PC-9 (cell line): ENCODE results near the gene ANKLE2. TPM values are rescaled to one million over a fixed set of nuclear protein-coding genes. Genes with fewer than 3 reads are reported as not detected.

Source experiments
- BruUV-seq: library from RNA; stranded (reverse); fragments of 400-500 nt; replicated peaks from 2 replicates; lab custom pipeline; 2021; lab: Mats Ljungman, UMichigan
- CTCF ChIA-PET: fragments of 300-600 bp; sonication (Branson Sonifier 250); formaldehyde crosslinking; loops from one replicate; lab custom pipeline; 2022; ENCODE audit warnings: antibody characterized with exemption; lab: Charles Lee
- POLR2A ChIA-PET: fragments of 300-600 bp; sonication (Branson Sonifier 250); formaldehyde crosslinking; loops from one replicate; lab custom pipeline; 2022; ENCODE audit warnings: antibody characterized with exemption; ENCODE audit not compliant: unreplicated experiment; lab: Charles Lee
- DNase-seq, 2 experiments: peaks; one replicate each; pipeline versions ENCODE4 v3.0.0 to v3.0.0-alpha.2; 2015 to 2022; ENCODE audit warnings: mixed read lengths in 1 of 2
- H2AFZ ChIP-seq: fragments of 200-600 bp; sonication (generic); 2 replicates; pipeline ENCODE4 v1.8.1; 2017; ENCODE audit warnings: antibody characterized with exemption
- H3F3A ChIP-seq: fragments of 200-600 bp; sonication (generic); 2 replicates; pipeline ENCODE4 v1.8.1; 2017; ENCODE audit warnings: antibody characterized with exemption, mild to moderate bottlenecking, low read depth; ENCODE audit not compliant: insufficient read depth
- H3K27ac ChIP-seq: fragments of 200-600 bp; sonication (generic); 2 replicates; pipeline ENCODE4 v1.6.1; 2016; ENCODE audit warnings: mixed run types
- H3K27me3 ChIP-seq: fragments of 200-600 bp; sonication (generic); 2 replicates; pipeline ENCODE4 v1.6.1; 2016; ENCODE audit warnings: low read depth, mixed run types; ENCODE audit not compliant: insufficient read depth
- H3K36me3 ChIP-seq: fragments of 200-600 bp; sonication (generic); 2 replicates; pipeline ENCODE4 v1.6.1; 2016; ENCODE audit warnings: low read depth, mixed run types
- H3K4me1 ChIP-seq: fragments of 200-600 bp; sonication (generic); replicated peaks from 2 replicates; pipeline ENCODE4 v1.6.1; 2016; ENCODE audit warnings: mixed run types; ENCODE audit not compliant: insufficient read depth
- H3K4me2 ChIP-seq: fragments of 200-600 bp; sonication (generic); 2 replicates; pipeline ENCODE4 v1.6.1; 2017; ENCODE audit warnings: mixed run types
- H3K4me3 ChIP-seq: fragments of 200-600 bp; sonication (generic); 2 replicates; pipeline ENCODE4 v1.6.1; 2016; ENCODE audit warnings: mixed run types
- H3K79me2 ChIP-seq: fragments of 200-600 bp; sonication (generic); 2 replicates; pipeline ENCODE4 v1.6.1; 2017; ENCODE audit warnings: low read depth, mixed run types
- H3K9me2 ChIP-seq: fragments of 200-600 bp; sonication (generic); 2 replicates; pipeline ENCODE4 v1.8.1; 2017; ENCODE audit warnings: mild to moderate bottlenecking; ENCODE audit not compliant: insufficient read depth
- H3K9me3 ChIP-seq: fragments of 200-600 bp; sonication (generic); 2 replicates; pipeline ENCODE4 v1.8.1; 2016; ENCODE audit warnings: low read depth; ENCODE audit not compliant: insufficient read depth
- H4K20me1 ChIP-seq: fragments of 200-600 bp; sonication (generic); 2 replicates; pipeline ENCODE4 v1.8.1; 2017; ENCODE audit not compliant: insufficient read depth
- EZH2 ChIP-seq: fragments of 200-600 bp; sonication (generic); IDR thresholded peaks from 2 replicates; pipeline ENCODE4 v1.8.0; 2017; ENCODE audit warnings: antibody characterized with exemption, low read depth
- intact Hi-C: fragments of 100-400 bp; cut with micrococcal nuclease; formaldehyde crosslinking; loops from one replicate; pipeline ENCODE4 v1.10.0; 2022; ENCODE audit not compliant: unreplicated experiment
- total RNA-seq: library from RNA; stranded (reverse); gene quantifications from 2 replicates; pipeline ENCODE4 v1.2.3, GENCODE V29; 2021
- TF ChIP-seq, protein P1 (sequence below): fragments of 200-600 bp; sonication (generic); conservative IDR thresholded peaks from 2 replicates; pipeline ENCODE4 v1.6.1; 2017; ENCODE audit warnings: mixed run types, antibody characterized with exemption, mild to moderate bottlenecking, moderate library complexity

The ANKLE2 gene
- total RNA-seq, 1 experiment from 2014 or later = 102 TPM

DNA sequence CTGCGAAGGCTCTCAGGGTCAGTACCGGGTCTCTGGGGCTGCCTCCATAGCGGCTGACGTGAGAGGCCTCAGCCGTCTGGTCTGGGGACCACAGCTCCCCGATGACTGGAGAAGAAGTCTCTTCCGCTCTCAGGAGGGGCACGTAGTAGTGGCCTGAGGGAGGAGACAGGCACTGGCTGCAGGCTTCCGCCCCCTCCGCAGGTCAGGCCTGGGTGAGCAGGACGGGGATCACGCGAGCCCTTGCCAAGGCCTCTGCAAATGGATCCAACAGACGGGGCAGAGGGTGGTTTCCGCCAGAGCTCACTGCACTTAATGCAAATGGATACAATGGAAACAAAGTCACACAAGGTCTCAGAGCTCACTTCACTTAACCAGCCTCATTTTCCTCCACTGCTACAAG lies 24.7 kb downstream of the ANKLE2 start:
- TF ChIP-seq, protein P1, sequence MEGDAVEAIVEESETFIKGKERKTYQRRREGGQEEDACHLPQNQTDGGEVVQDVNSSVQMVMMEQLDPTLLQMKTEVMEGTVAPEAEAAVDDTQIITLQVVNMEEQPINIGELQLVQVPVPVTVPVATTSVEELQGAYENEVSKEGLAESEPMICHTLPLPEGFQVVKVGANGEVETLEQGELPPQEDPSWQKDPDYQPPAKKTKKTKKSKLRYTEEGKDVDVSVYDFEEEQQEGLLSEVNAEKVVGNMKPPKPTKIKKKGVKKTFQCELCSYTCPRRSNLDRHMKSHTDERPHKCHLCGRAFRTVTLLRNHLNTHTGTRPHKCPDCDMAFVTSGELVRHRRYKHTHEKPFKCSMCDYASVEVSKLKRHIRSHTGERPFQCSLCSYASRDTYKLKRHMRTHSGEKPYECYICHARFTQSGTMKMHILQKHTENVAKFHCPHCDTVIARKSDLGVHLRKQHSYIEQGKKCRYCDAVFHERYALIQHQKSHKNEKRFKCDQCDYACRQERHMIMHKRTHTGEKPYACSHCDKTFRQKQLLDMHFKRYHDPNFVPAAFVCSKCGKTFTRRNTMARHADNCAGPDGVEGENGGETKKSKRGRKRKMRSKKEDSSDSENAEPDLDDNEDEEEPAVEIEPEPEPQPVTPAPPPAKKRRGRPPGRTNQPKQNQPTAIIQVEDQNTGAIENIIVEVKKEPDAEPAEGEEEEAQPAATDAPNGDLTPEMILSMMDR = no peak
- TF ChIP-seq EZH2 = no peak
- POLR2A ChIA-PET = no interaction called here
- Histone ChIP-seq H4K20me1 (peaks cover 29% of the 10 kb centered on the region), H2AFZ (no peak overlapping the region), H3F3A (peaks cover 18% of the 10 kb centered on the region; the same call in 1 of the 2 replicates), H3K4me1 (no peaks in the 10 kb centered on the region), H3K4me2 (no peak overlapping the region), H3K9me3 (no peaks in the 10 kb centered on the region), H3K9me2 (no peaks in the 10 kb centered on the region), H3K27me3 (no peaks in the 10 kb centered on the region), H3K36me3 (peaks cover 58% of the 10 kb centered on the region), H3K27ac (no peak overlapping the region), H3K4me3 (no peak overlapping the region), H3K79me2 (no peaks in the 10 kb centered on the region; the same call in 1 of the 2 replicates)
- CTCF ChIA-PET = no interaction called here
- intact Hi-C loops = no loop called here
- no TSS peak for BruUV-seq
- no peak for DNase-seq

DNA sequence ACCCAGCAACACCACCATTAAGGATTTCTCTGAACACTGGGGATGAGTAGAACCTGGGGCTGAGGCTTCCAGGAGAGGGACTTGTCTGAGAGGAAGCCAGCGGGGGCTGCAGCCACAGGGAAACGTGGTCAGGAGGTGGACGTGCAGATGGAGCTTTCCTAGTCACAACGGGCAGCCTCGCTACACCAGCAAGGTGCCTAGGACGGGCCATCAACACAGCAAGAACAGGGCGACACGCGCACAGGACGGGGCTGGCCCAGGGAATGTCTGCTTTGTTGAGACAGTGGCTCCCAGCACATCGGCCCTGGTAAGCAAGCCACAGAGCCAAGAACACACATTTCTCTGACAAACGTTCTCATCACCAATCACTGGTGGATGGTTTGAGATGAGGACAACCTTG lies 25.3 kb downstream of the ANKLE2 start:
- H3K79me2 ChIP-seq = no peaks in the 10 kb centered on the region

DNA sequence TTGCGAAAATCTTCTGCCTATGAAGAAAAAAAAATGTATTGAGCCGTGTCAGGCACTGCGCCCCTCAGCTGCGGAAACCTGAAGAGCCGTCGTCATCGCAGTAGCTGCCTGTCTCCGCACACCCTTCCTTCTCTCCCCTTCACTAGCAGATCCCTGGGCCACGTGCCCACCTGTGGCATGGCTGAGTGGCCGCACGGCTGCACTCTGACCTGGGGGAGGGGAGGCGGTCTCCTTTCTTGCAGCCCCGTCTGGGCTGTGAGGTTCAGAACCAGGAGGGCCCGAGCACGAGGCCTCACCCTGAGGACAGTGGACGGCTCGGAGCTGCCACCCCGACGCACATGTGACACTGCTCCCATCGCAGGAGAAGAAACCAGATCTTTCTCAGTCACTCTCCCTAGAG lies 26.1 kb downstream of the ANKLE2 start:
- CTCF ChIA-PET = no interaction called here
- intact Hi-C loops = no loop called here
- Histone ChIP-seq H3F3A (peaks cover 31% of the 10 kb centered on the region), H3K9me3 (no peaks in the 10 kb centered on the region), H4K20me1 (peaks cover 21% of the 10 kb centered on the region), H3K27me3 (no peaks in the 10 kb centered on the region), H2AFZ (no peak overlapping the region), H3K4me1 (no peaks in the 10 kb centered on the region), H3K4me2 (no peak overlapping the region), H3K27ac (no peak overlapping the region), H3K9me2 (no peaks in the 10 kb centered on the region), H3K79me2 (no peaks in the 10 kb centered on the region), H3K36me3 (peaks cover 63% of the 10 kb centered on the region), H3K4me3 (no peak overlapping the region)
- no peak for TF ChIP-seq EZH2
- TF ChIP-seq, protein P1 = no peak
- BruUV-seq = no TSS peak
- no peak for DNase-seq
- POLR2A ChIA-PET = no interaction called here

More for the DNA sequence above, 25.3 kb downstream of the ANKLE2 start:
- Histone ChIP-seq H3K4me3 (no peak overlapping the region), H3K27ac (no peak overlapping the region), H3K4me1 (no peaks in the 10 kb centered on the region), H3K27me3 (no peaks in the 10 kb centered on the region), H3K9me3 (no peaks in the 10 kb centered on the region), H2AFZ (no peak overlapping the region), H4K20me1 (peaks cover 24% of the 10 kb centered on the region), H3K9me2 (no peaks in the 10 kb centered on the region), H3K4me2 (no peak overlapping the region), H3K36me3 (peaks cover 63% of the 10 kb centered on the region), H3F3A (peaks cover 22% of the 10 kb centered on the region; the same call in 1 of the 2 replicates)
- BruUV-seq = no TSS peak
- DNase-seq = no peak
- ChIA-PET CTCF (no interaction called here), POLR2A (no interaction called here)
- intact Hi-C loops = no loop called here
- TF ChIP-seq, protein P1 = no peak
- no peak for TF ChIP-seq EZH2
